Smooth muscle cell (in vitro differentiated cells): ENCODE results near the gene CENPU. TPM values are rescaled to one million over a fixed set of nuclear protein-coding genes. Genes with fewer than 3 reads are reported as not detected.

Source experiments
- DNase-seq: peaks from one replicate; lab custom pipeline; 2025; ENCODE audit not compliant: unreplicated experiment; lab: John Stamatoyannopoulos, UW
- H2AFZ ChIP-seq: fragments of 200-600 bp; sonication (generic); 2 replicates; pipeline ENCODE4 v1.6.0; 2016; ENCODE audit warnings: antibody characterized with exemption, low read depth, mild to moderate bottlenecking
- H3F3A ChIP-seq: fragments of 200-600 bp; sonication (generic); 2 replicates; pipeline ENCODE4 v1.6.0; 2017; ENCODE audit warnings: antibody characterized with exemption, low read depth
- H3K27ac ChIP-seq: fragments of 200-600 bp; sonication (generic); 2 replicates; pipeline ENCODE4 v1.5.1; 2016; ENCODE audit warnings: low read depth, mild to moderate bottlenecking
- H3K27me3 ChIP-seq: fragments of 200-600 bp; sonication (generic); 2 replicates; pipeline ENCODE4 v1.6.1; 2016; ENCODE audit warnings: low read depth, mild to moderate bottlenecking
- H3K36me3 ChIP-seq: fragments of 200-600 bp; sonication (generic); 2 replicates; pipeline ENCODE4 v1.5.1; 2016; ENCODE audit warnings: low read depth
- H3K4me1 ChIP-seq: fragments of 200-600 bp; sonication (generic); 2 replicates; pipeline ENCODE4 v1.5.1; 2016; ENCODE audit warnings: low read depth
- H3K4me2 ChIP-seq: fragments of 200-600 bp; sonication (generic); 2 replicates; pipeline ENCODE4 v1.6.0; 2016; ENCODE audit warnings: mild to moderate bottlenecking
- H3K4me3 ChIP-seq: fragments of 200-600 bp; sonication (generic); 2 replicates; pipeline ENCODE4 v1.5.1; 2016; ENCODE audit warnings: mild to moderate bottlenecking
- H3K79me2 ChIP-seq: fragments of 200-600 bp; sonication (generic); 2 replicates; pipeline ENCODE4 v1.6.0; 2016; ENCODE audit warnings: low read depth, mild to moderate bottlenecking
- H3K9ac ChIP-seq: fragments of 200-600 bp; sonication (generic); 2 replicates; pipeline ENCODE4 v1.6.0; 2016; ENCODE audit warnings: low read depth
- H3K9me3 ChIP-seq: fragments of 200-600 bp; sonication (generic); replicated peaks from 2 replicates; pipeline ENCODE4 v1.5.1; 2016; ENCODE audit warnings: low read depth
- H4K20me1 ChIP-seq: fragments of 200-600 bp; sonication (generic); 2 replicates; pipeline ENCODE4 v1.6.0; 2016; ENCODE audit warnings: low read depth
- CTCF ChIP-seq: fragments of 200-600 bp; sonication (generic); IDR thresholded peaks from 2 replicates; pipeline ENCODE4 v1.5.1; 2017; ENCODE audit warnings: borderline replicate concordance, mild to moderate bottlenecking, antibody characterized with exemption; ENCODE audit not compliant: insufficient read depth, poor library complexity, severe bottlenecking
- WGBS: methylation state at CpG from one replicate; pipeline ENCODE4 v1.1.7; 2016; ENCODE audit warnings: low lambda C conversion rate; 5-methylcytosine and 5-hydroxymethylcytosine counted together
- polyA plus RNA-seq: library from polyadenylated mRNA; unstranded; fragments of >200 nt; fragmentation: Nextera tagmentation; extraction: Ambion mirVana; gene quantifications from 2 replicates; pipeline ENCODE4 v1.2.1, GENCODE V29; 2016
- total RNA-seq: library from RNA; depleted of rRNA; stranded (reverse); fragments of >200 nt; gene quantifications from 2 replicates; pipeline ENCODE4 v1.2.3, GENCODE V29; 2014

Gene CENPU
- total and polyA plus RNA-seq, 2 experiments from 2014 or later: 12.2 to 18.4 TPM

DNA sequence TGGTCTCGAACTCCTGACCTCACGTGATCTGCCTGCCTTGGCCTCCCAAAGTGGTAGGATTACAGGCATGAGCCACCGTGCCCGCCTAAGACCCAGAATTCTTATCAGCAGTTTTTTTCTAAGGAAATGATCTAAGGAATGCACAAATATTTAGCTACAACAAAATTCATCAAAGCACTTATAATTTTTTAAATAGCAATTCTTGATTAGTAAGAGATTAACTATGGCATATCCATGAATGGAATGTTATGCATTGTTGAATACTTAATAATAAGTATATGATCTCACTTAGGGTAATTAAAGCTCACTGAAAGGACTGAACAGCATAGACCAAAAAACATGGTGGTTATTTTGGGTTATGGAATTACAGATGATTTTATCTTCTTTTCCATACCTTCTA, 18.4 kb downstream of the CENPU start:
- WGBS: 96% methylated on average over 4 of the region's 4 CpGs
- Histone ChIP-seq H3K4me2 (no peak overlapping the region), H3K4me1 (no peaks in the 10 kb centered on the region), H2AFZ (no peak overlapping the region), H3F3A (no peaks in the 10 kb centered on the region), H3K9ac (no peak overlapping the region), H3K79me2 (no peaks in the 10 kb centered on the region), H3K9me3 (no peaks in the 10 kb centered on the region), H4K20me1 (no peaks in the 10 kb centered on the region), H3K4me3 (no peak overlapping the region), H3K36me3 (no peaks in the 10 kb centered on the region), H3K27me3 (no peaks in the 10 kb centered on the region), H3K27ac (no peak overlapping the region)
- TF ChIP-seq CTCF: no peak
- DNase-seq: no peak

DNA sequence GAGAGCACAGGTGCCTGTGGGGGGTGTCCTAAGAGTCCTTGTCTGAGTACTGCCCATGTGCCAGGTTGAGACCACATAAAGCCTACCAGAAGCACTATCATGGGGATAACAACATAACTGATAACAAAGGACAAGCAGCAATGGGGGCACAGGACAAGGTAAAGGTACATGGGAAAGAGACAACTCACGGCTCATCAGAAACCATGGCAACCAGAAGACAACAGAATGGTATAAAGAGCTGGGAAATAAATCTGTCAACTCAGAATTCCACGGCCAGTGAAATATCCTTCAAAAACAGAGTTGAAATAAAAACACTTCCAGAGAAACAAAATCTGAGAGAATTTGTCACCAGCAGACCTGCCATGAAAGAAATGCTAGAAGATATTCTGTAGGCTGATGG, 20.0 kb downstream of the CENPU start:
- Histone ChIP-seq H4K20me1 (no peaks in the 10 kb centered on the region), H3K4me2 (no peak overlapping the region), H3K9me3 (no peaks in the 10 kb centered on the region), H3K27ac (no peak overlapping the region), H3K9ac (no peak overlapping the region), H3K36me3 (no peaks in the 10 kb centered on the region), H3F3A (no peaks in the 10 kb centered on the region), H2AFZ (no peak overlapping the region), H3K4me1 (no peaks in the 10 kb centered on the region), H3K4me3 (no peak overlapping the region), H3K79me2 (no peaks in the 10 kb centered on the region), H3K27me3 (no peaks in the 10 kb centered on the region)
- TF ChIP-seq CTCF: no peak
- 69% methylated on average over 2 of the region's 2 CpGs for WGBS
- no peak for DNase-seq

- H3K4me3 ChIP-seq: no peak overlapping the region
- no peak overlapping the region for H2AFZ ChIP-seq
- H3F3A ChIP-seq: no peaks in the 10 kb centered on the region
- H3K4me1 ChIP-seq: no peaks in the 10 kb centered on the region
- no peak overlapping the region for H3K27ac ChIP-seq
- H3K9ac ChIP-seq: no peak overlapping the region
- no peak for DNase-seq
- no peaks in the 10 kb centered on the region for H3K79me2 ChIP-seq
- H3K9me3 ChIP-seq: no peaks in the 10 kb centered on the region
- no peaks in the 10 kb centered on the region for H3K27me3 ChIP-seq
- peaks cover 4% of the 10 kb centered on the region for H3K36me3 ChIP-seq
- H4K20me1 ChIP-seq: no peaks in the 10 kb centered on the region
- no peak overlapping the region for H3K4me2 ChIP-seq
- TF ChIP-seq CTCF: no peak
Observed at GRCh38 chr4:184712322-184712721, 21.6 kb downstream of the CENPU start.

DNA sequence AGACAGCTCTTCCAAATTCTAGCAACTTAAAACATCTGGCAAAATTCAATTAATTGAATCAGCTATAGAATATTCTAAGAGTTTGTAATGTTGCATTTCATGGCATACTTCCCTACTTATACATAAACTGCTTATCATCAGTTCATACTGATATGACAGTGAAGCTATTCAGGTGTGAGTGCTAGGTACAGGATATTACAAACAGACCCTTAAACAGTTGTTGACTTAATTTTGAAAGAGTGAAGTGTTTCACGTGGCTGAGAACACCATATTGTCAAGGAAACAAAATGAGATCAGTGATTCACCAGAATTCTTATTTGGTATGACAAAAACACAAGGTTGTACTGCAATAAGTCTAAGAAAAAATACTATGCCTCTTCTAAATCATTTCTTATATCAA, 27.4 kb downstream of the CENPU start:
- no peaks in the 10 kb centered on the region for H3K27me3 ChIP-seq
- no peaks in the 10 kb centered on the region for H4K20me1 ChIP-seq
- no peak overlapping the region for H3K9ac ChIP-seq
- no peak for DNase-seq
- H3K27ac ChIP-seq: no peak overlapping the region
- H3F3A ChIP-seq: no peaks in the 10 kb centered on the region
- H3K4me1 ChIP-seq: no peaks in the 10 kb centered on the region
- no peak overlapping the region for H3K4me3 ChIP-seq
- H3K36me3 ChIP-seq: peaks cover 4% of the 10 kb centered on the region
- no peak overlapping the region for H3K4me2 ChIP-seq
- no peaks in the 10 kb centered on the region for H3K9me3 ChIP-seq
- H2AFZ ChIP-seq: no peak overlapping the region
- no peaks in the 10 kb centered on the region for H3K79me2 ChIP-seq
- TF ChIP-seq CTCF: no peak
- 95% methylated on average over 1 of the region's 1 CpG for WGBS
